AG09319 (cell line): ENCODE results near the gene PPM1D.

Experiments
- DNase-seq: peaks from one replicate; pipeline ENCODE4 v3.0.0-alpha.2; 2010; ENCODE audit warnings: low read depth; ENCODE audit errors: extremely low read depth
- TF ChIP-seq, protein P1 (sequence below): IDR thresholded peaks from 2 replicates; pipeline ENCODE4 v1.5.1; 2011; ENCODE audit warnings: low read depth, mild to moderate bottlenecking, inconsistent platforms, low read length, moderate library complexity

The PPM1D gene

DNA sequence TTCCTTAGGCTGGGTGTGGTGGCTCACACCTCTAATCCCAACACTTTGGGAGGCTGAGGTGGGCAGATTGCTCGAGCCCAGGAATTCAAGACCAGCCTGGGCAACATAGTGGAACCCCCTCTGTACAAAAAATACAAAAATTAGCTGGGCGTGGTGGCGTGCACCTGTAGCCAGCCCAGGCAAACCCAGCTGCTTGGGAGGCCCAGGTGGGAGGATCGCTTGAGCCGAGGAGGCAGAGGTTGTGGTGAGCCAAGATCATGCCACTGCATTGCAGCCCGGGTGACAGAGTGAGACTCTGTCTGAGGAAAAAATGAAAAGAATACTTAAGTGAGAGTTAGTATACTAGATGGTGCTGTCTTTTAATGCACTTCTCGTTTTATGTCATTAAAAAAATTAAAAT, 15.1 kb downstream of the PPM1D start:
- TF ChIP-seq, protein P1, sequence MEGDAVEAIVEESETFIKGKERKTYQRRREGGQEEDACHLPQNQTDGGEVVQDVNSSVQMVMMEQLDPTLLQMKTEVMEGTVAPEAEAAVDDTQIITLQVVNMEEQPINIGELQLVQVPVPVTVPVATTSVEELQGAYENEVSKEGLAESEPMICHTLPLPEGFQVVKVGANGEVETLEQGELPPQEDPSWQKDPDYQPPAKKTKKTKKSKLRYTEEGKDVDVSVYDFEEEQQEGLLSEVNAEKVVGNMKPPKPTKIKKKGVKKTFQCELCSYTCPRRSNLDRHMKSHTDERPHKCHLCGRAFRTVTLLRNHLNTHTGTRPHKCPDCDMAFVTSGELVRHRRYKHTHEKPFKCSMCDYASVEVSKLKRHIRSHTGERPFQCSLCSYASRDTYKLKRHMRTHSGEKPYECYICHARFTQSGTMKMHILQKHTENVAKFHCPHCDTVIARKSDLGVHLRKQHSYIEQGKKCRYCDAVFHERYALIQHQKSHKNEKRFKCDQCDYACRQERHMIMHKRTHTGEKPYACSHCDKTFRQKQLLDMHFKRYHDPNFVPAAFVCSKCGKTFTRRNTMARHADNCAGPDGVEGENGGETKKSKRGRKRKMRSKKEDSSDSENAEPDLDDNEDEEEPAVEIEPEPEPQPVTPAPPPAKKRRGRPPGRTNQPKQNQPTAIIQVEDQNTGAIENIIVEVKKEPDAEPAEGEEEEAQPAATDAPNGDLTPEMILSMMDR = no peak
- DNase-seq = no peak

DNA sequence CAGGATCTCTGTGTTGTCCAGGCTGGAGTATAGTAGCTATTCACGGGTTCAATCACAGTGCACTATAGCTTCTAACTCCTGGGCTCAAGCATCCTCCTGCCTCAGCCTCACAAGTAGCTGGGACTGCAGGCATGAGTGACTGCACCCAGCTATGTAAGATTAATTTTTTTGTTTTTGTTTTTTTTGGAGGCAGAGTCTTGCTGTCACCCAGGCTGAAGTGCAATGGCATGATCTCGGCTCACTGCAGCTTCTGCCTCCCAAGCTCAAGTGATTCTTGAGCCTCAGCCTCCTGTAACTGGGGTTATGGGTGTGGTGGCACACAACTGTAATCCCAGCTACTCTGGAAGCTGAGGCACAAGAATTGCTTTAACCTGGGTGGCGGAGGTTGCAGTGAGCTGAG, 15.8 kb downstream of the PPM1D start:
- TF ChIP-seq, protein P1 = no peak

DNA sequence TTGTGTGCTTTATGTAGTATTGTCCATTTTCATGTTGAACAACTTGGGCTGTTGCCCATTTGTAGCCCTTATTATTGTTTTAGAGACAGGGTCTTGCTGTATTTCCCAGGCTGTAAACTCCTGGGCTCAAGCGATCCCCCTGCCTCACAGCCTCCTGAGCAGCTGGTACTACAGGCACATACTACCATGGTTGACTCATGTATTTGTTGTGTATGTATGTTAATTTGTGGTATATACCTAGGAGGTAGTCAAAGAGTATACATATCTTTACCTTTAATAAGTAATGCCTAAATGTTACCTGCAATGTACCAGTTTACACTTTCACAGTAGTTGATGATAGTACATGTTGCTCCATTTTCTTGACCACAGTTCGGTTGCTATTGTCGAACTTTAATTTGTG, 18.1 kb downstream of the PPM1D start:
- TF ChIP-seq, protein P1 = no peak
- DNase-seq = no peak

More for the DNA sequence above, 15.8 kb downstream of the PPM1D start:
- DNase-seq = no peak

DNA sequence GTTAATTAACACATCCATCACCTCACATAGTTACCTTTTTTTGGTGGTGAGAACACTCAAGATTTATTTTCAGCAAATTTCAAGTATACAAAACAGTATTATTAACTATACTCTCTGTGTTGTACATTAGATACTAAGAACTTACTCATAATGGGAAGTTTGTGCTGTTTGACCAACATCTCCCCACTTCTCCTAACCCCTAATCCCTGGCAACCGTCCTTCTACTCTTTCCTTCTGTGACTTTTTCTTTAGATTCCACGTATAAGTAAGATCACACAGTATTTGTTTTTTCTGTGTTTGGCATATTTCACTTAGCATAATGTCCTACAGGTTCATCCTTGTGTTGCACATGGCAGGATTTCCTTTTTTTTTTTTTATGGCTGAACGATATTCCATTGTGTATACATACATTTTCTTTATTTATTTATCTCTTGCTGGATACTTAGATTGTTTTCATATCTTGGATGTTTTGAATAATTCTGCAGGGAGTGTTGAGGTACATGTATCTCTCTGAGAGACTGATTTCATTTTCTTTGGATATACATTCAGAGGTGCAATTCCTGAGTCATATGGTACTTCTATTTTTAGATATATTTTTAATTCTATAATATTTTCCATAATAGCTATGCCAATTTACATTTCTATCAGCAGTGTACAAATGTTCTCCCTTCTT, 19.0 kb downstream of the PPM1D start:
- DNase-seq = no peak
- TF ChIP-seq, protein P1 = no peak

DNA sequence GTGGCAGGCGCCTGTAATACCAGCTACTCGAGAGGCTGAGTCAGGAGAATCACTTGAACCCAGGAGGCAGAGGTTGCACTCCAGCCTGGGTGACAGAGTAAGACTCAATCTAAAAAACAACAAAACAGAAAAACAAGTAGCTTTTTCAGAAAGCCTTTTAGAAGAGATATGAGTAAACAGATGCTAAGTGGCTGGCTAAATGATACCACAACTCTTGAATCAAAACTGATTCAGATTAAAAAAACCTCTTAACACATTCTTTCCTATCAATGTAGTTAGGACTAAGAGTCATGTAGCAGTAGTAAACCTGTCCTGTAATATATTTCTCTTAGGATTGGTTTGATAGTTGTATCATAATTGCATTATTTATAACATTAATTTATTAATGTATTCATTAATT, 23.0 kb downstream of the PPM1D start:
- DNase-seq = no peak
- TF ChIP-seq, protein P1 = no peak

DNA sequence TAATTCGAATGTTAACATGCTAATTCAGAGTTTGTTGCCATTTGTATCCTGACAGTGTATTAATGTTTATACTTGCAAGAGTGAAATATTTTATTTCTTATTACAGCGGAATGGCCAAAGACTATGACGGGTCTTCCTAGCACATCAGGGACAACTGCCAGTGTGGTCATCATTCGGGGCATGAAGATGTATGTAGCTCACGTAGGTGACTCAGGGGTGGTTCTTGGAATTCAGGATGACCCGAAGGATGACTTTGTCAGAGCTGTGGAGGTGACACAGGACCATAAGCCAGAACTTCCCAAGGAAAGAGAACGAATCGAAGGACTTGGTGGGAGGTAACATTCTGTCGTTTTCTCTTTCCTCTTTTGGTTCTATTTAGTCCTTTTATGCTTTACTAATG, 23.4 kb downstream of the PPM1D start:
- DNase-seq = no peak
- TF ChIP-seq, protein P1 = no peak

DNA sequence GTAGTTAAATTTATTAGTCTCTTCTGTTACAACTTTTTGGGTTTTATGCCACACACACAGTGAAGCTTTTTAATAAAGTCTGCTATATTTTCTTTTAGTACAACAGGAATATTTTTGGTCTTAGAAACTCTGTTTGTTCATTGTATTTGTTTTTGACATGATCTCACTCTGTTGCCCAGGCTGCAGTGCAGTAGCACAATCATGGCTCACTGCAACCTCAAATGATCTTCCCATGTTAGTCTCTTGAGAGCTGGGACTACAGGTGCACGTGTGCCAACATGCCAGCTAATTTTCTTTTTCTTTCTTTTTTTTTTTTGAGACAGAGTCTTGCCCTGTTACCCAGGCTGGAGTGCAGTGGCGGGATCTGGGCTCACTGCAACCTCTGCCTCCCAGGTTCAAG, 27.1 kb downstream of the PPM1D start:
- TF ChIP-seq, protein P1 = no peak
- DNase-seq = no peak
